SK-N-SH (cell line): Measurements from ENCODE around the gene ERBB2. TPM values are rescaled to one million over a fixed set of nuclear protein-coding genes. Genes with fewer than 3 reads are reported as not detected.

ENCODE experiments used
- CTCF ChIA-PET: fragments of 300-600, 350-600 bp; formaldehyde crosslinking; extraction: SDS; loops from one replicate; lab custom pipeline; 2021; lab: Yijun Ruan, JAX
- POLR2A ChIA-PET: fragments of 350-600 bp; sonication (Branson Sonifier 250); formaldehyde crosslinking; extraction: SDS; loops from one replicate; lab custom pipeline; 2020; ENCODE audit warnings: antibody characterized with exemption, inconsistent platforms; lab: Yijun Ruan, JAX
- DNase-seq: peaks from one replicate; pipeline ENCODE4 v3.0.0; 2012
- H2AFZ ChIP-seq: fragments of 200-600 bp; sonication (generic); 2 replicates; pipeline ENCODE4 v1.8.1; 2016; ENCODE audit warnings: antibody characterized with exemption, mild to moderate bottlenecking, low read depth
- H3F3A ChIP-seq: fragments of 200-600 bp; sonication (generic); replicated peaks from 2 replicates; pipeline ENCODE3; 2016; ENCODE audit warnings: antibody characterized with exemption, mild to moderate bottlenecking; ENCODE audit not compliant: insufficient read depth
- H3K27ac ChIP-seq, 2 experiments: fragments of 200-500 bp in 1 of 2; fragments of 200-600 bp in 1 of 2; sonication (Bioruptor generic) in 1 of 2; sonication (generic), shearing (Covaris generic) in 1 of 2; 2 replicates each; pipeline versions ENCODE4 v1.5.1 to v1.6.1; 2014 to 2016; ENCODE audit warnings: low read depth in 2 of 2, inconsistent platforms in 1 of 2, low read length in 1 of 2, mild to moderate bottlenecking in 1 of 2, mixed read lengths in 1 of 2
- H3K27me3 ChIP-seq: fragments of 200-600 bp; sonication (generic), shearing (Covaris generic); 2 replicates; pipeline ENCODE4 v1.6.1; 2016; ENCODE audit warnings: mixed run types; ENCODE audit not compliant: insufficient read depth
- H3K36me3 ChIP-seq, 2 experiments: fragments of 200-500 bp in 1 of 2; fragments of 200-600 bp in 1 of 2; sonication (Bioruptor generic) in 1 of 2; sonication (generic) in 1 of 2; replicated peaks in 1 of 2; 2 replicates each; pipeline versions ENCODE3 to v1.5.1; 2014 to 2016; ENCODE audit warnings: low read length in 1 of 2, mild to moderate bottlenecking in 1 of 2; ENCODE audit not compliant: insufficient read depth in 2 of 2, control insufficient read depth in 1 of 2
- H3K4me1 ChIP-seq, 2 experiments: fragments of 200-500 bp in 1 of 2; fragments of 200-600 bp in 1 of 2; sonication (Bioruptor generic) in 1 of 2; sonication (generic), shearing (Covaris generic) in 1 of 2; 2 replicates each; pipeline versions ENCODE4 v1.5.1 to v1.6.1; 2014 to 2016; ENCODE audit warnings: low read depth in 1 of 2, low read length in 1 of 2, mixed run types in 1 of 2; ENCODE audit not compliant: insufficient read depth in 2 of 2, control insufficient read depth in 1 of 2
- H3K4me2 ChIP-seq: fragments of 200-600 bp; sonication (generic), shearing (Covaris generic); 2 replicates; pipeline ENCODE4 v1.6.1; 2017; ENCODE audit warnings: mixed run types
- H3K4me3 ChIP-seq, 2 experiments: fragments of 200-500 bp in 1 of 2; fragments of 200-600 bp in 1 of 2; sonication (Bioruptor generic) in 1 of 2; sonication (generic), shearing (Covaris generic) in 1 of 2; 2 replicates each; pipeline versions ENCODE4 v1.5.1 to v1.8.1; 2014 to 2016; ENCODE audit warnings: low read depth in 2 of 2, inconsistent platforms in 1 of 2, low read length in 1 of 2, mild to moderate bottlenecking in 1 of 2, mixed read lengths in 1 of 2, moderate library complexity in 1 of 2
- H3K79me2 ChIP-seq: fragments of 200-600 bp; sonication (generic); 2 replicates; pipeline ENCODE4 v1.8.1; 2017; ENCODE audit warnings: mild to moderate bottlenecking; ENCODE audit not compliant: insufficient read depth
- H3K9ac ChIP-seq: fragments of 200-600 bp; sonication (generic); 2 replicates; pipeline ENCODE4 v1.6.1; 2017; ENCODE audit warnings: mixed run types
- H3K9me2 ChIP-seq: fragments of 200-600 bp; sonication (generic); 2 replicates; pipeline ENCODE4 v1.6.1; 2017; ENCODE audit warnings: mixed run types
- H3K9me3 ChIP-seq: fragments of 200-600 bp; sonication (generic); 2 replicates; pipeline ENCODE4 v1.6.1; 2017; ENCODE audit warnings: mixed run types, mild to moderate bottlenecking, moderate library complexity
- H4K20me1 ChIP-seq: fragments of 200-600 bp; sonication (generic); 2 replicates; pipeline ENCODE4 v1.6.1; 2017; ENCODE audit warnings: mild to moderate bottlenecking, mixed run types; ENCODE audit not compliant: insufficient read depth
- ELF1 ChIP-seq: IDR thresholded peaks from 2 replicates; pipeline ENCODE4 v1.4.0; 2012
- EP300 ChIP-seq, 2 experiments: IDR thresholded peaks; 2 replicates each; pipeline versions ENCODE4 v1.4.0 to v1.6.1; 2012; ENCODE audit warnings: borderline replicate concordance in 1 of 2, low read depth in 1 of 2, low read length in 1 of 2
- JUND ChIP-seq: IDR thresholded peaks from 2 replicates; pipeline ENCODE4 v1.4.0; 2012
- MEF2A ChIP-seq: IDR thresholded peaks from 2 replicates; pipeline ENCODE4 v1.4.0; 2012; ENCODE audit warnings: low read depth, borderline replicate concordance
- MXI1 ChIP-seq: IDR thresholded peaks from 2 replicates; pipeline ENCODE4 v1.6.1; 2012; ENCODE audit warnings: mild to moderate bottlenecking, low read depth, low read length, improper control_type of control experiment
- PBX3 ChIP-seq: IDR thresholded peaks from 2 replicates; pipeline ENCODE4; 2012
- POLR2AphosphoS5 ChIP-seq: IDR thresholded peaks from 2 replicates; pipeline ENCODE4 v1.6.1; 2012; ENCODE audit warnings: low read depth, low read length
- RAD21 ChIP-seq: IDR thresholded peaks from 2 replicates; pipeline ENCODE4 v1.6.1; 2012; ENCODE audit warnings: mild to moderate bottlenecking, low read length
- RCOR1 ChIP-seq: fragments of 150-350 bp; IDR thresholded peaks from 2 replicates; pipeline ENCODE4 v1.6.1; 2017; ENCODE audit warnings: antibody characterized with exemption, low read length
- RFX5 ChIP-seq: IDR thresholded peaks from 2 replicates; pipeline ENCODE4 v1.6.1; 2012; ENCODE audit warnings: mild to moderate bottlenecking, improper control_type of control experiment, low read length
- RXRA ChIP-seq: IDR thresholded peaks from 2 replicates; pipeline ENCODE4 v1.4.0; 2012; ENCODE audit warnings: low read depth, mild to moderate bottlenecking, borderline replicate concordance
- TAF1 ChIP-seq: IDR thresholded peaks from 2 replicates; pipeline ENCODE4 v1.6.1; 2012; ENCODE audit warnings: low read depth, mild to moderate bottlenecking, low read length, moderate library complexity, borderline replicate concordance
- TCF12 ChIP-seq: IDR thresholded peaks from 2 replicates; pipeline ENCODE4 v1.4.0; 2012
- TEAD4 ChIP-seq: IDR thresholded peaks from 2 replicates; pipeline ENCODE4 v1.4.0; 2012; ENCODE audit warnings: mild to moderate bottlenecking, borderline replicate concordance; ENCODE audit not compliant: insufficient read depth
- WGBS: methylation state at CpG from one replicate; pipeline ENCODE4 v1.1.6; 2017; ENCODE audit warnings: low lambda C conversion rate; 5-methylcytosine and 5-hydroxymethylcytosine counted together
- polyA plus RNA-seq, 3 experiments: library from polyadenylated mRNA; depleted of rRNA; stranded (reverse); fragments of >200 nt; gene quantifications; 2 replicates each; pipeline ENCODE4 v1.2.3, GENCODE V29; 2012
- TF ChIP-seq, protein P1 (sequence below): IDR thresholded peaks from 2 replicates; pipeline ENCODE4 v1.4.0; 2012; ENCODE audit warnings: low read depth, borderline replicate concordance
- TF ChIP-seq, protein P2 (sequence below): fragments of 150-350 bp; IDR thresholded peaks from 2 replicates; pipeline ENCODE4 v1.6.1; 2016; ENCODE audit warnings: mild to moderate bottlenecking, low read depth, low read length
- TF ChIP-seq, protein P3 (sequence below): IDR thresholded peaks from 2 replicates; pipeline ENCODE4 v1.4.0; 2012; ENCODE audit warnings: low read depth
- TF ChIP-seq, protein P4 (sequence below): fragments of 200-600 bp; sonication (generic); IDR thresholded peaks from 2 replicates; pipeline ENCODE4 v1.6.1; 2017; ENCODE audit warnings: antibody characterized with exemption, mild to moderate bottlenecking, moderate library complexity

ERBB2 gene
- polyA plus RNA-seq, 1 of the 3 experiments (the other 2 are of a cell fraction), result 1.9 TPM

- WGBS, result 87% methylated on average over 8 of the region's 8 CpGs
- Histone ChIP-seq H3F3A (no peaks in the 10 kb centered on the region), H2AFZ (no peak overlapping the region), H3K4me3 (no peak overlapping the region), H3K9ac (no peak overlapping the region), H3K27me3 (no peaks in the 10 kb centered on the region), H3K79me2 (peaks cover 9% of the 10 kb centered on the region; the same call in 1 of the 2 replicates), H3K9me2 (no peaks in the 10 kb centered on the region), H3K4me1 (peaks cover 0 to 4% of the 10 kb centered on the region in 2 experiments; a peak in 1 of 4 replicates), H3K27ac (no peak overlapping the region), H3K4me2 (no peak overlapping the region), H4K20me1 (peaks cover 7% of the 10 kb centered on the region; the same call in 1 of the 2 replicates), H3K36me3 (peaks cover 0 to 3% of the 10 kb centered on the region in 2 experiments), H3K9me3 (no peaks in the 10 kb centered on the region)
- ChIA-PET CTCF (interaction anchor here (1.0 to 7.6 kb wide), 6 partner anchors 11 to 29 kb away, joined by 3 to 149 read pairs (median 46); partner anchors contain the start of genes PNMT, STARD3 and TCAP), POLR2A (interaction anchor here (0.7 kb wide), 1 partner anchor 15 kb away, joined by 3 read pairs; no protein-coding TSS in a partner anchor)
- TF ChIP-seq POLR2AphosphoS5, result no peak
- no peak for TF ChIP-seq MXI1
- TF ChIP-seq, protein P1, sequence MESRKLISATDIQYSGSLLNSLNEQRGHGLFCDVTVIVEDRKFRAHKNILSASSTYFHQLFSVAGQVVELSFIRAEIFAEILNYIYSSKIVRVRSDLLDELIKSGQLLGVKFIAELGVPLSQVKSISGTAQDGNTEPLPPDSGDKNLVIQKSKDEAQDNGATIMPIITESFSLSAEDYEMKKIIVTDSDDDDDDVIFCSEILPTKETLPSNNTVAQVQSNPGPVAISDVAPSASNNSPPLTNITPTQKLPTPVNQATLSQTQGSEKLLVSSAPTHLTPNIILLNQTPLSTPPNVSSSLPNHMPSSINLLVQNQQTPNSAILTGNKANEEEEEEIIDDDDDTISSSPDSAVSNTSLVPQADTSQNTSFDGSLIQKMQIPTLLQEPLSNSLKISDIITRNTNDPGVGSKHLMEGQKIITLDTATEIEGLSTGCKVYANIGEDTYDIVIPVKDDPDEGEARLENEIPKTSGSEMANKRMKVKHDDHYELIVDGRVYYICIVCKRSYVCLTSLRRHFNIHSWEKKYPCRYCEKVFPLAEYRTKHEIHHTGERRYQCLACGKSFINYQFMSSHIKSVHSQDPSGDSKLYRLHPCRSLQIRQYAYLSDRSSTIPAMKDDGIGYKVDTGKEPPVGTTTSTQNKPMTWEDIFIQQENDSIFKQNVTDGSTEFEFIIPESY, result no peak
- TF ChIP-seq, protein P2, sequence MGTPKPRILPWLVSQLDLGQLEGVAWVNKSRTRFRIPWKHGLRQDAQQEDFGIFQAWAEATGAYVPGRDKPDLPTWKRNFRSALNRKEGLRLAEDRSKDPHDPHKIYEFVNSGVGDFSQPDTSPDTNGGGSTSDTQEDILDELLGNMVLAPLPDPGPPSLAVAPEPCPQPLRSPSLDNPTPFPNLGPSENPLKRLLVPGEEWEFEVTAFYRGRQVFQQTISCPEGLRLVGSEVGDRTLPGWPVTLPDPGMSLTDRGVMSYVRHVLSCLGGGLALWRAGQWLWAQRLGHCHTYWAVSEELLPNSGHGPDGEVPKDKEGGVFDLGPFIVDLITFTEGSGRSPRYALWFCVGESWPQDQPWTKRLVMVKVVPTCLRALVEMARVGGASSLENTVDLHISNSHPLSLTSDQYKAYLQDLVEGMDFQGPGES, result no peak
- no peak for TF ChIP-seq RXRA
- TF ChIP-seq MEF2A, result no peak
- TF ChIP-seq PBX3, result no peak
- TF ChIP-seq TCF12, result no peak
- no peak for TF ChIP-seq RFX5
- no peak for TF ChIP-seq TAF1
- TF ChIP-seq RAD21, result no peak
- no peak for TF ChIP-seq ELF1
- TF ChIP-seq, protein P3, sequence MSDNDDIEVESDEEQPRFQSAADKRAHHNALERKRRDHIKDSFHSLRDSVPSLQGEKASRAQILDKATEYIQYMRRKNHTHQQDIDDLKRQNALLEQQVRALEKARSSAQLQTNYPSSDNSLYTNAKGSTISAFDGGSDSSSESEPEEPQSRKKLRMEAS, result no peak
- TF ChIP-seq RCOR1, result no peak
- TF ChIP-seq TEAD4, result no peak
- no peak for TF ChIP-seq JUND
- TF ChIP-seq, protein P4, sequence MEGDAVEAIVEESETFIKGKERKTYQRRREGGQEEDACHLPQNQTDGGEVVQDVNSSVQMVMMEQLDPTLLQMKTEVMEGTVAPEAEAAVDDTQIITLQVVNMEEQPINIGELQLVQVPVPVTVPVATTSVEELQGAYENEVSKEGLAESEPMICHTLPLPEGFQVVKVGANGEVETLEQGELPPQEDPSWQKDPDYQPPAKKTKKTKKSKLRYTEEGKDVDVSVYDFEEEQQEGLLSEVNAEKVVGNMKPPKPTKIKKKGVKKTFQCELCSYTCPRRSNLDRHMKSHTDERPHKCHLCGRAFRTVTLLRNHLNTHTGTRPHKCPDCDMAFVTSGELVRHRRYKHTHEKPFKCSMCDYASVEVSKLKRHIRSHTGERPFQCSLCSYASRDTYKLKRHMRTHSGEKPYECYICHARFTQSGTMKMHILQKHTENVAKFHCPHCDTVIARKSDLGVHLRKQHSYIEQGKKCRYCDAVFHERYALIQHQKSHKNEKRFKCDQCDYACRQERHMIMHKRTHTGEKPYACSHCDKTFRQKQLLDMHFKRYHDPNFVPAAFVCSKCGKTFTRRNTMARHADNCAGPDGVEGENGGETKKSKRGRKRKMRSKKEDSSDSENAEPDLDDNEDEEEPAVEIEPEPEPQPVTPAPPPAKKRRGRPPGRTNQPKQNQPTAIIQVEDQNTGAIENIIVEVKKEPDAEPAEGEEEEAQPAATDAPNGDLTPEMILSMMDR, result no peak
- no peak for TF ChIP-seq EP300 (IDR thresholded peaks at IDR 0.05; ENCODE audit: borderline replicate concordance in 1 of 2, low read depth in 1 of 2, low read length in 1 of 2)
- DNase-seq, result no peak
Measured at GRCh38 chr17:39651923-39652586, 47.8 kb upstream of the ERBB2 start.
